COLO668 (cell line): Measurements from ENCODE around the gene MYO1B.

Experiments used
- DNase-seq: peaks from one replicate; lab custom pipeline; 2025; ENCODE audit not compliant: unreplicated experiment; lab: John Stamatoyannopoulos, UW

MYO1B gene

DNA sequence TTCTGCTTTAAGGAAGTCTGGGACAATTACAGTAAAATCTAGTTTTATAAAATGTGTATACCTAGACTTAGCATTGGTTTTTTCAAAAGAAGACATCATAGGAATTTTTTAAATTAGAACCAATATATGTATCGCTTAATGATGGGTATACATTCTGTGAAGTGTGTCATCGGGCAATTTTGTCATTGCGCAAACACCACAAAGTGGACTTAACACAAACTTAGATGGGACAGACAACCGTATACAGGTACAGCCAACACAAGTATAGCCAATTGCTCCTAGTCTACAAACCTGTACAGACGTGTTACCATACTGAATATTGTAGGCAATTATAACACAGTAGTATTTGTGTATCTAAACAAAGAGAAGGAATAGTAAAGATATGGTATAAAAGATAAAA, 12.7 kb downstream of the MYO1B start:
- DNase-seq = no peak

DNA sequence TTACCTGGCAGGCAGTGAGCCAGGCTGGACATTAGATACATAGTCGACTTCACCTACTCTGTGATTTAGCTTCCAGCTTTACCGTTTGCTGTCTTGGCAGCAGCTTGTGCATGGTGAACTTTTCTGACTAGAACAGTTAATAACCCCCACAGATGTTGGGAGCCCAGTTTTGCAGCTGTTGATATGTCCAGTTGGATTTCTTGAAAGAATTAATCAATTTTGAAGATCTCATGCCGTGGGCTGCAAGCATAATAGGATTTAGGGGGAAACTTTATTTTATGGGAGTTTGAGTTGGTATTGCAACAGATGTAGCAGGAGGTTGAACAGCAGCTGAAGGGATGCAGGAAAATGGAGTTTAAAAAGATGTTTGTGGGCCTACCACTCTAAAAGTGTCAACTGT, 13.8 kb downstream of the MYO1B start:
- no peak for DNase-seq

DNA sequence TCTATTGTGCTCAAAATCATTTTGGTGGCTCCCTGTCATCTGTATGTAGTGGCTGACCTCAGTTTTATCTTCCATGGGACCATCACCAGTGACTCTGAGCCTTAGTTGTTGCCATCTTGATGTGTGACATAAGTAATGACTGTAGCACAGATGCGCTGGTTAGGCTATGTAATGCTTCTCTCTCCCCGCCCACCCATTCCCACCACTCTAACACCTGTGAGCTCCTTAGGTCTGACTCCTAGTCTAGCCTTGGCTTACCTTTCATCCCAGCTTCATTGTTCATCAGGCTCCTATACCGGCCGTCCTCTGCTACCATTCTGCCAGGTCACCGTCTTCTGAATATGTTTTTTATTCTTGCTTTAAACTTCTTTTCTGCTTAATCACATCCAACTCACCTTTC, 17.2 kb downstream of the MYO1B start:
- no peak for DNase-seq

DNA sequence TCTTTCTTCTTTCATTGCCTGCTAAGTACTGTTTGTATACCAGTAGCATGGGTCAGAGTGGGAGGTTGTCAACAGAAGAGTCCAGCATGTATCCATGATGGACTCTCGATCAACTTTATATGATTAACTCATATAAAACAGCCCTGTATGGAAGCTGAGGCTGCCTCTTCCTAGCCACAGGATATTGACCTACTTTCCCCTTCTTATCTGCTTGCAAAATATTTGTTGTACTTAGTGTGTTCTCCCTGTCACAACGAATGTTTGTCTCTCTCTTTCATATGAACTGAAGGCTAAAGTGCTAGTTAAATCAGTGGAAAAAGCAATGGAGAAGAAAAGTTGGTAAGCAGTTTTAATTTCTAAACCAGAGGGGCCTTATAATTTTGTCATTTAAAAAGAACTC, 17.8 kb downstream of the MYO1B start:
- DNase-seq = no peak

DNA sequence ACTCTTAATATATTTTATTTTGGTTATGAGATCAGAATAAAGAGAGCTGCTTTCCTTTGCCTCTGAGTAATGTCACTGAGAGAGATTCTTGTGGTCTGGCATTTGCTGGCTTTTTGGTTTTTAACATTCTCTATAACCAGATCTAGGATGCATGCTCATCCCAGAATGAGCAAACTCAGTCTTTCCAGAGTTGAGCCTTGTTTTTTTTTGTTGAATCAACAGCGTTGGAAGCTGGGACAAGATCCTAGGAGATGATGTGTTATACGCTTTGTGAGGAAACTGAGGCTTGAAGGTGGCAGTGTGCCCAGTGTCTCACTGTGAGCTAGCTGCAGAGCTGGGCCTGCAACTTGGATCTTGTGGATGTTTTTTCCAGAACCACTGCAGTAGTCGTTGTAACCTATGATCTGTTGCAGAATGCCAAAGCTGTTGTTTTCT, 19.5 kb downstream of the MYO1B start:
- no peak for DNase-seq

DNA sequence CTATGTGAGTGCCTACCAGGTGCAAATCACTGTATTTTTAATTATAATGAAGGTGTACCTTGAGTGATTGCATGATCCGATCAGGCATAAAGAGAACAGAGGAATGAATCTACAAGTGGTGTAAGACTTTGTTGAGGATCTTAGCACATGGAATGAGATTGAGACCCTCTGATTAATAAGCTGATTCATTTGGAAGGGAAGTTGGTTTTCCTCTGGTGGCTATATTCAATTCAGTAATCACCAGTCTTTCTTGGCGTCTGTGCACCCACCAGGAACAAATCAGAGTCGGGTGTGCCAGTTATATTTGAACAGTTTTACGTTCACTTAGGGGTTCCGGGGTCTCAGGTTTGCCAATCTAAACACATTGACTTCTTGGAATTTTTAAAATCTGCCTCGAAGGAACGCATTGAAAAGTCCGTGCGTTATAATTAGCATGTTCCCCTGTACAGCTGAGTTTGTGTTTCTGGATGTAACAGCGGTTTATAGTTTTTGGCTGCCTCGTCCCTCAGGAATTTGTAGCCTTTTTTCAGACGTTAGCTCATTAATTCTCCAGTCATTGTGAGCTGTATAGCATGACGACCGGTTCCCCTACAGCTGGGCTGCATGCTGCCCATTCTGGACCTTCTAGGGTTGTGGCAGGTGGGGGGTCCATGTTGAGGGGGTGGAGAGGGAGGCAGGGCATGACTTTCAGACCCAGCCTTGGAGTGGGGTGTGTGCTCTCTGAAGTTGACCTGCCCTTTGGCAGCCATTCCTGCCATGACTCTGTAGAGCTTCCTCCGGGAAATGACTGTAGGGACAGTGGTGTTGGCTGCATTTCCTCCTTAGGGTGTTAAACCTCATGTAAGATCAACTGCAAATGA, 20.3 kb downstream of the MYO1B start:
- DNase-seq = no peak

DNA sequence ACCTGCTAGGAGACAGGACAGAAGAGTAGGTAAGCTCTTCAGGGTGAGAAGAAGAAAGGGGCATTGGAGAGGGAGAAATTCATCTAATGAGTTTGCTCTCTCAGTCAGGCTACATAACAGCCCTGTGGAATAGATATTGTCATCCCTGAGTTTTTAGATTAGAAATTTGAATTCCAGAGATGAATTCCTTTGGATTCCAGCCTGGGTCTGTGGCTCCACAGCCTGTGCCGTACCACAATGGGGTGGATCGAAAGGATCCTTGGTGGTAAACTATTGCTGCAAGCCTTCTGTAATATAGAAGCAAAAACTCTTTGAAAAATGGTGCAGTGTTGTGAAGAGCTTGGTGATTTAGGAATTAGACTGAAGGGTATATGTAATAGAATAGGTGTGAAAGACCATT, 21.0 kb downstream of the MYO1B start:
- DNase-seq = no peak

DNA sequence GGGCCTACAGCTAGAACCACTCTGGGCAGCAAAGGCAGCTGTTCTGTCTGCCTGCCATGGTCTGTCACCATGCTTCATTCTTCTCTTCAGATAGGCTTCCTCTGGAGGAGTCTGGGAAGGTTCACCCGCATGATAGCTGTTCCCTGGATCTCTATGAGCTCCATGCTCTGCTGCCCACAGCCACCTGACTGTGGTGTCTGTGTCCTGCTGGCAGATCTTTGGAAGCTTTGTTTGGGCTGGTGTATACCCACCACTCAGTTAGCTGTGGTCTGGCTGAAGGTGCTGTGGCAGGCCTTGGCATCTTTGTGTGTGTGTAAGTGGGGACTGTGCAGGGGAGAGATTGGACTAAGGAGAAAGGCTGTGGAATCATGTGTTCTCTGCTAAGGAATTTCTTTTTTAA, 23.4 kb downstream of the MYO1B start:
- no peak for DNase-seq

DNA sequence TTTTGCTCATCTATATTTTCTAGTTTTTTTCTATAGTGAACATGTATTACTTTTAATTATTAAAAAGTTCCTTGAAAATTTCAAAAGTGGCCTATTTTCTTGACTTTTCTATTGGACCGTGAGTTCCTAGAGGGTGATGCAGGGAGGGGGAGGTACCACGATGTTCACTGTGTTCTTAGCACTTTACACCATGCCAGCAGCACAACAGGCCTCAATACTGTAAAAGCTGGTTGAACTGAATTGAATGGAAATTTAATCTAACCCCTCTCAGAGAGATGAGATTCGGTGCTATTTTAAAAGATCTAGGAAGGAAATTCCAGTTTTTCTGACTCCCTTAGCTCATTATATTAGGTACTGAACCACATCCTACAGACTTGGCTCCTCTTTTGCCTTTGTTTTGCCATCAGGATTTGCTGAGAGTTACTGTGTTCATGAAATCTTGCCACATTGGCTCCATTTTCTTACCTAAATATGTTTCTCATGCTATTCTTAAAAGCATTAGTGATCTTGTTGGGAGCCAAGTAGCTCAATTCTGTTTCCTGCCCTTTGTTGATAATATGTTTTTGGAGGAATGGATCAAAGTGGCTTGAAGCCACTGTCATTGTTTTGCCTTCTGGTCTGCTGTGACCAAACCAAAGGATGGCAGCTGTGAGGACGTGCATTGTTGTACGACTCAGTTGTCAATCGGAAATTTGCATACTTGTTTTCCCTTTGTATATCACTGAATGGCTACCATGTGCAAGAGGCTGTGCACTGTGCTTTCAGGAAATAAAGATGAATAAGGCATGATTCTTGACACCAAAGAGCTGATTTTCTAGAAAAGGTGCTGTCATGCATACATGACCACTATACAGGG, 25.3 kb downstream of the MYO1B start:
- no peak for DNase-seq

DNA sequence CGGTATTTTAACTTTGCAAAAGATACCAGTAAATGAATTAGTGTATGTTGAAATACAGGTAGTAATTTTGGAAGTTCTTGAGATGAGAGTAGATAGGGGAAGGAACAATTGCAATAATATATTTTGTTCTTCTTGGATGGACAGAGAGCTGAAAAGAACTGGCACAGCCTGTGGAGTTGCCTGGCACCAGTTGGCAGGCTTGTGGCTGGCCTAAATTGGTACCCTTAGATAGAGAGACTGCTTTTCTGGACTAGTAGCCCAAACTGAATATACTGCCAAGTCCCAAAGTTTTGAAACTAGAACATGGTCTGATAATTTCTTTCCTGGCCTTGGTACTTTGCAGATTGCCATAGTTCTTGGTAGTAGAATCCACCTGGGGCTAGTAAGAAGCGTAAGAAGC, 26.9 kb downstream of the MYO1B start:
- no peak for DNase-seq

GRCh38 chr2:191274413-191274815, 29.2 kb downstream of the MYO1B start:
- DNase-seq = no peak

- DNase-seq = no peak
These were observed 31.7 kb downstream of the MYO1B start for GRCh38 chr2:191276792-191277465.

GRCh38 chr2:191280290-191280689, 35.1 kb downstream of the MYO1B start:
- DNase-seq = no peak

DNA sequence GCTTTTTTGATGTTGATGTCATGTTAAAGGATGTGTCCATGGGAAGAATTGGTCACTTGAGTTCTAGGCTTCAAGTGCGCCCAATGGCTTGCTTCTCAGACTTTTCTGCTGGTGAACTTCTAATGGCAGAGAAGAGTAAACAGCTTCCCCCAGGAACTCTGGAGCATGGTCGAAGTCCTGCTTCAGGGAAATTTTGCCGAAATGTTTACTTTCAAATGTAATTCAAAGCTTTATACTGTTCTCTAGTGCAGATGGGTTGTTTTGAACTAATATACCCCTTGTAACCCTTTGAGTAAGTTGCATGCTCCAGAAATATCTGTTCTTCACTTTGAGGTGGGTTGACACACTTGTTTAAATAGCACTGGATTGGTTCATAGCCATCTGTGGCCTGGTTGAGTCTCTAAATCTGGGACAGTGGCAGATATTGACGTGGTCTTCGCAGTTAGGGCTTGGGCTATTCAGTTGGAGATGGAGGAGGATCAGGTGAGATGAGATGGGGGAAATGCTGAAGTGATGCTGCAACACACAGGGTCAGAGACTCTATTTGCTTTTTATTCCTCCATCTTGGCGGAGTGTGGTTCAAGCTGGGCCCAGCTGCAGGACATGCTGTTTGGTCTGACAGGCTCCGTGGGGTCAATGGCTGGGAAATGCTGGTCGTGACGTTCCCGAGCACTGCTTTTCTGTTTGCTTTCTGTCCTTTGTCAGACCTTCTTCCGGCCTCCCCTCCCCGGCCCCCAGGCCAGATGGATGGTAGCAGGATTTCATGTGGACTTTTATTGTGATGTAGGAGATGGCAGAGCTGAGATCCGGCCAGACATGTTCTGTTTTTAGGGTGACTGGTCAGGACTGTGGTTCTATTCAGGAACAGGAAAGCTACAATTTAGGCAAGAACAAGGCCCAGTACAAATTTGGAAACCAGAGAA, 35.9 kb downstream of the MYO1B start:
- DNase-seq = no peak

DNA sequence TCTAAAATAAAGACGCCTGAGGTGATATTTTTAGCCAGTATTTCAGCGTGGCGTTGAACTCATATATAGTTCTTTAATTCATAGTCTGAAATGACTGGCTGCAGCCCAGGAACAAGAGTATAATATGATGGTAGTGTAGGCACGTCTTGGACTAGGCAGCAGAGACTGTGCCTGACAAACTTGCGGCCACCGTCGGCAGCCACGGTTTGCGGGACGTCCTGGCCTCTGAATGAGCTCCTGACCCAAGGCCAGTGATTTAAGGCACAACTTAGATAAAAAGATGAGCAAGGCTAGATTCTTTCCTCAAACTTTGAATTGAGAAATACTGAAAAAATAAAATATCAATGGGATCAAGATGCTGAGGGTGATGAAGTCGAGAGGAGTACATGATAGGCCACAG, 40.0 kb downstream of the MYO1B start:
- no peak for DNase-seq

- no peak for DNase-seq
These were observed 42.6 kb downstream of the MYO1B start for GRCh38 chr2:191287820-191288219.

DNA sequence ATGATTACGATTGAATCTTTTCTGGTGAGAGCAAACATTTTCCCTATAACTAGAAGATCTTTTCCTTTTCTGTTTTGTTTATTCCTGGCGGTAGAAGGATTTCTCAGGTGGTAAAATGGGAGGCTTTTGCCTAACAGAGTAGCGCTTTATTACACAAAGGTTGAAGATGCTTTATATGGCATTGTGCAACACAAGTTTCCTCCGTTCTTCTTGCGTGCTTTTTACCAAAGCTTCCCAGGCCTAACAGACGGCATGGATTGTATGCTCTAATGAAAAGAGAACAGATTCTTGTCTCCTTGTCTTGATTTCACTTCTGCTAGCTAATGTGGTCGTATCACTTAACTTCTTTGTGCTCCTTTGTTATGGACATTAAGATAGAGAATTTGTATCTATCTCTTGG, 43.8 kb downstream of the MYO1B start:
- no peak for DNase-seq

- DNase-seq = no peak
These were observed 46.3 kb downstream of the MYO1B start for GRCh38 chr2:191291471-191291870.

DNA sequence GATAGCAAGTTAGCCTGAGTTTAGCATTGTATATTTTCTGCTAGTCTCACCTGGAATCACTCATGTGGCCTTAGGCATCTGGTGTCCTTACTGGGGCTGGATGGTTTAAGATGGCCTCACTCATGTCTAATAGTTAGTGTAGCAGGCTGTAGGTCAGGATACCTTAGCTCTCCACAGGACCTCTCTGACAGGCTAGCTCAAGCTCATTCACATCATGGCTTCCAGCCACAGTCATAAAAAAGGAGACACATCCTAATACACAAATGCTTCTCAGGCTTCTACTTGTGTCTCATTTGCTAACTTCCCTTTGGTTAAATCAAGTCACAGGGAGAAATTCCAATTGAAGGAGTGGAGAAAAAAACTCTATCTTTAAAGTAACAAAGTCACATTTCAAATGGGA, 47.7 kb downstream of the MYO1B start:
- DNase-seq = no peak

DNA sequence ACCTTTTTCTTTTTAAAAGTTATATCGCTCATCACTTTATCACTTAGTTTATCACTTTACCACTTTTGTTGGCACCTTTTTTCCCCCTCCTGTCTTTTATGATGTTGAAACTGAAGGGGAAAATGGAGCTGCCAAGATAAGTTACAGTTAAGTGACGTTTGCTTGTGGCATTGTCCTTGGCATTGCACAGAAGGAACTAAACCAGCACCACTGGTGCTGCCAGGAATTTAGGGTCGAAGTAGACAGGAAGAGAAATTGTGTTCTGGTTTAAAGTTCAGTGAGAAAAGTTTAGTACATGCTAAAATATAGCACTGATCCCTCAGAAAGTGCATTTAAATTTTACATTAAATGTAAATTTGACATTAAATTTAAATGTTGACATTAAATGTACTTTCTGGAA, 49.9 kb downstream of the MYO1B start:
- DNase-seq = no peak
